T-helper 2 cell treated with Interferon-gamma antibody and Interleukin-4, amounts not matched to agents 100 ng/mL and 5 ng/mL, for 36 hours (primary cell): ENCODE data around the gene UBE2N. TPM values are rescaled to one million over a fixed set of nuclear protein-coding genes. Genes with fewer than 3 reads are reported as not detected.
"Not testable (repeated sequence)": the region's sequence is repeated elsewhere in the genome, so short reads cannot be mapped to it uniquely, and the experiment has no call there.

Source experiments
- intact Hi-C: fragments of 100-400 bp; cut with micrococcal nuclease; formaldehyde crosslinking; loops from one replicate; pipeline ENCODE4 v1.15.1; 2023
- total RNA-seq: library from RNA; stranded (reverse); gene quantifications from 2 replicates; pipeline ENCODE4 v1.2.3, GENCODE V29; 2022

UBE2N gene
- total RNA-seq, 1 donor from 2014 or later: 195 TPM

DNA sequence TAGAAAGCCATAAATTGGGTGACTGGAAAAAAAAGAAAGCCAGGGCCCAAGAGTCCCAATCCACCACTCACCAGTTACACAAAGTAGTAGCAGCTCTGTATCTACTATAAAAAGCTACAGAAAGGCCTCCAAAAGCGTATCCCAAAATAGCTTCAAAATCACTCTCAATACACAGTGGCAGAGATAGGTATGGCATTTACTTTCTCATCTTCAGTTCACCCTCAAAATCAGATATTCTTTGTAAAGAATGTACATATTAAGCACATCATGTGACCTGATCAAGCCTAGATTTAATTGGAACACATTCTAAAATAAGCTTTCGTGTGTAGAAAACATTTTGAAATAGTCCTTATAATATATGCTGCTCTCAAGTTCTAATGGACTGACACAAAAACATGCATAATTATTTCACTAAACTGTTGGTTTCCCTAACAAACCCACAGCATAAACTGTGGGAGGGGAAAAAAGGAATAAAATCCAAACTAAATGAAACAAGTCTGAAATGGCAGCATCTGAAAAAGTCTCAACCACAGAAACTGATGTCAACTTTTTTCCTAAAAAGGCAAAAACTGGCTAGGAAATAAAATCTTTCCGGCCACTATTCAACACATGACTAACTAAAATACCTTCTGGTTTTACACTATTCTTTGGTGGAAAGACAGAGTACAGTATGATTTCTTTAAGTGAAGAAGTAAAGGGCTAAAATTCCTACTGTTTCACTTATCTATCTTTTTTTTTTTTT, 25.9 kb downstream of the UBE2N start:
- intact Hi-C loops: loop anchor here (2.0 to 10.0 kb wide), 3 partner anchors 13 to 689 kb away; partner anchors contain the start of gene NUDT4

DNA sequence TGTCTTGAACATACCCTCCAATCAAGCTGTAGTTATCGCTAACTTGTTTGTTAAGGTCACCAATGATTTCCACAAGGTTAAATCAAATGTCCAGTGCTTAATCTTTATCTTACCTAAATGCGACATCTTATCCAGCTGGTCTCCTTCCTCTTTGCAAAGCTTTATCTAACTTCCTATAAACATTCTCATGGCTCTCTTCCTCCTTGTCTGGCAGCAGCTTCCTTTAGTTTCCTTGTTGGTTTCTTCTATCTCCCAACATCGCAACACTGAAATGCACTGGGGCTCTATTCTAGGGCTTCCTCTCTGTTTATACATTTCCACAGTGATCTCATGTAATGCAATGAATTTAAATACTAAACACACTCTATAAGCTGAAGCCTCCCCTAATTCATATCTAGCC, 28.7 kb downstream of the UBE2N start:
- intact Hi-C loops: loop anchor here (10.0 kb wide), 1 partner anchor 692 kb away; no protein-coding TSS in a partner anchor

DNA sequence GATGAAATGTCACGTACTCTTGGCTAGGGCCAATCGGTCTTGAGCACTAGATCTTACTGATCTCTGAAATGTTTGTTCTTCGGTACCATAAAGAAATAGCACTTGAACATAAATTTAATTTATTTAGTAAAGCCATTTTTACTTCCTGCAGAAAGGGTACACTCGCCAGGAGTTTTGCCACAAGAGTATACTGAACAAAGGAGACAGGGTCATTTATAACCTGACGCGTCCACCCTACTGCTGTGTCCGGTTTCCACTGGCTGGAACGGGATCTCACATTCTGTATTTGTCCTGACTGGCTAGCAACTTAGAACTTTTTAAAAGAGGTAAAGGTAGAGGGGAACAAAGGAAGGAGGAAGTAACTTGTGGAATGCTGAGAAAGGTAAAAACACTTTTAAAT, 29.4 kb downstream of the UBE2N start:
- intact Hi-C loops: loop anchor here (10.0 kb wide), 1 partner anchor 692 kb away; no protein-coding TSS in a partner anchor

DNA sequence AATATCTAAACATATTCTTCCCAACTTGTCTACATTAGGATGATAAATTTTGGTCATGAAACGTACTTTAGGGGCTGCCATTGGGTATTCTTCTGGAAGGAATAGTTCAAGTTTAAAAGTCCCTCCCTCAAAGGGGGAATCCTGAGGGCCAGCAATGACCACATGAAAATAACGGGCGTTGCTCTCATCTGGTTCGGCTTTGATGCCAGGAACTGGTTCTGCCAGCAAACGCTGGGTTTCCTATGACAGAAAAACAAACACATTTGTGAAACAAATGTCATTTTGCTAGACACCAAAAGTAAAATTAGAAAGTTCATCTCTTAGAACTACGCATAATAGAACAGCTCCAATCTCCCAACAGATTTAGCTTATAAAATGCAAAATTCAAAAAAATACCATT, 30.7 kb downstream of the UBE2N start:
- intact Hi-C loops: loop anchor here (10.0 kb wide), 1 partner anchor 694 kb away; no protein-coding TSS in a partner anchor

DNA sequence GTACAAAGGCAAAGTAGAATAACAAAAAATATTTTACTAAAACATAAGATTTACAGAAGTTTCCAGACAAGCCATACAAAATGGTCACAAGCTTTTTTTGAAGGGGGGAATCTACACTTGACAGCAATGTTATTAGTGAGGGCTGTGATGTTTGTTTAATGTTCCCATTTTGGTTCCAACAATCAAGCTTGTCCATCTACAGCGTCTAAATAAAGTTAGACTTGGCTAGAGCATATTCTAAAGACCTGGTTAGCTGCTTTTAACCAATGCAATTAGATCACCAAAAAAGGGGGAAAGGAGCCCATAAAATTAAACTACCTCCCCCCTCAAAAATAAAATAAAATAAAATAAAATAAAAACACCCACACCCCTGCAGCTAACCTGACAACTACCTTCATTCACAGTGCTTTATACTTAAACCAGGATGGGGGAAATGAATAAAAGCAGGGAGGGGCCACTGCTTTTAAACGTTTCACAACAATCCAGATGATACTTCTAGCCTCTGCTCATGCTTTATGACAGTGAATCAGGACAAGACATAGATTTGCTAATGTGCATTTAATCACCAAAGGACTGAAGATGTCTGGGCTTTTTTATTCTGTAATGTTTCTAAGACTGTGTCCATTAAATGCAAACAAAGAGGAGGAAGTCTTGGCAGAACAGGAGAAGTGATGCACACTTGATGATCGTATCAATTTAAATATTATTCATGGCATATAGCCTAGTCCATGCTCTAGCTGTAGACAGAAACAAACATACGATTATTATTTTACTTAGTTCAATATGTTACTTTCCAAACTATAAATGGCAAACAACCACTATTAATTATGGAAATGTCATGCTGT, 32.2 kb downstream of the UBE2N start:
- intact Hi-C loops: loop anchor here (10.0 kb wide), 1 partner anchor 695 kb away; no protein-coding TSS in a partner anchor

DNA sequence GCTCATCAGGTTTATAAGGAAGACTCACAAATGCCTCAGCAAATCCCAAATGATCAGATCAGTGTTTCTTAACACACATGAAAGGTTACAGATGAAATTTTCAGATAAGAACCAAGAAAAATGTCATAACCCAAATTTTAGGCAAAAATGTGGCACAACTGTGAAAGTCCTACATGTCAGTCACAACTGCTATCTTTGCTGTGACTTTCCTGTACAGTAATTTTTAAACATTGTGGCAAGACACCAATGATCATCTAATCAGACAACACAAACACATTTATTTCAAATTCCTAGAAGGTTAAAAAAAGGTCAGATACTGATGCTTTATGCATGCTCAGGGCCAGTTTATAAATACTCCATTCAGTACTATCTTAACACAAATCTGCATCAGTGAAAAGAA, 32.9 kb downstream of the UBE2N start:
- intact Hi-C loops: no loop called here

DNA sequence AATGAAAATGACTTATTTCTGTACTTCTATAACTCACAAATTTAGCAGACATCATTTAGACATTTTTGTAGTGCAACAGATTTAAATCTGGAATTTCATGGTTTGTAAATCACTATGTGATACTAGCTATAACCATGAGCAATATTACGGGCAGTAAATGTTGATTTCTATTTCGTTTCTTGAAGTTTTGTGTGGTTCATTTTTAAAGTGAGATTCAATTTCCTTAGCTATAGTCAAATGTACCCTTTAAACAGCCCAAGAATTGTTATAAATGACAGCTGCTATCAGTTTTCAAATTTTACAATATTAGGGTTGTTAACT, 33.8 kb downstream of the UBE2N start:
- intact Hi-C loops: no loop called here

DNA sequence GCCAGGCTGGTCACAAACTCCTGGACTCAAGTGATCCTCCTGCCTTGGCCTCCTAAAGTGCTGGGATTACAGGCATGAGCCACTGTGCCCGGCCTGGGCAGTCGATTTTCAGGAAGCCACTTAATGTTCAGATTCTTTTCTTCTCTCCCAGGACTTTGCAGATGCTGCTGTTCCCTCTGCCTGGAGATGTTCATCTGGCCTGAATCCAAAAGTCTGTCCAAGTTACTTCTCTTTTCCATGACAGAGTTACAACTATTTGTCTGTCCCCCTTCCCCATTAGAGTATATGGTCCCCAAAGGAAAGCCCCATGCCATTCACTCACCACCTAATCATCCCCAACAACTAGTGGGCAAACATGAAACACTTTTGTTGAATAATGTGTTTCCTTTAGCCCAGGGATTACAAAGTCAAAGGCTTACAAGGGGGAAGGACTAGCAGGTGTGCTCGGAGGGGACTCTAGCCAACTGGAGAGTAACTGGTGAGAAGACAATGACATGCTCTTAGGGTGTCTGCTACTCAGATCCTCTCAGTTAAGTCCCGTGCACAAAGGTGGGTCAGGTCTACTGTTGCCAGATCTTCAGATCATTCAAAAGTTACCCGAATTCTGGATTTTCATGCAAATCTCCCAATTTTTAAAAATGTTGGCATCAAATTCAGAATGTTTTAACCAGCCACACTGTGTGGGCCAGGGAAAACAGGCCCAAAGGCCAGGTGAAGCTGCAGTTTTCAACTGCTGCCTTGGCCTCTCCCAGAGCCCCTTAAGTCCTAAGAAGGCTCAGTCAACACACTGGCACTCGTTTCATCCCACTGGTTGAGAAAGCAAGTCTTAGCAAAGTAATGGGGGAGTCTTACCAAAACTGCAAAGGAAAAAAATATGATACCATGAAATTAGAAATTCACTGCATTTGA, 34.4 kb downstream of the UBE2N start:
- intact Hi-C loops: no loop called here

DNA sequence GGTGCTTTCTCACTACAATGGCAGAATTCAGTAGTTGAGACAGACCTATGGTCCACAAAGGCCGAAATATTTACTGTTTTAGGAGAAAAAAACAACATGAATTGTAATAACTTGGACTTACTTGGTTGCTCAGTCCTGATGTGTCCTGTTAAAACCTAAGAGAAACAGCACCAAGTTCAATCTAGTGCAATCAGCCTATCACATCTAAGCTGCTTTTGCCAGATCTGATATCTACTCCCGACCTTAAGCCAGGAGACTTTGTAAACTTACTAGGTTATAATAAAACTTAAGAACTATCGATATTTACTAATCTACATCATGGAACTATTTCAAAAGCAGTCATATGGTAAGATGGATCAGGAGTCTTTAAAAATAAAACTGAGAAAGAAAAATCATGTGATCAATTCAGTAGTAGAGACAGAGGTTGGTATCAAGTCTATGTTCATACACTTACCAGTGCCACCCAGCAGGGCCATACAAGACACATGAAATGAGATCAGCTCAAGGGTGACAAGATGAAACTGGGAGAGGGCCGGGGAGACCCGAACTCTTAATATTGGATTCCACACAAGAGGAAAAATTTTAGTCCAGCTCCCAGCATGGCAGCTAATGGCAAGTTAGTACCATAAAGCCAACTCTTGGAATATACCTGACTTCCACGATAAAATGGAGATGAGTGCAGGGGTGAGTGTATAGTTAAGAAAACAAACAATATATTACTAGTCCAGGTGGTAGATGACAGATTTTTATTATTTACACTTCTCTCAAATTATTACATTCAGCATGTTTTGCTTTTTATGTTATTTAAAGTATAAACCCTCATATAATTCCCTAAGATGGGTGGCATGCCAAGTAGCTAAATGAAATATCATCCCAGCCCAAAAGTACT, 36.5 kb downstream of the UBE2N start:
- intact Hi-C loops: no loop called here

DNA sequence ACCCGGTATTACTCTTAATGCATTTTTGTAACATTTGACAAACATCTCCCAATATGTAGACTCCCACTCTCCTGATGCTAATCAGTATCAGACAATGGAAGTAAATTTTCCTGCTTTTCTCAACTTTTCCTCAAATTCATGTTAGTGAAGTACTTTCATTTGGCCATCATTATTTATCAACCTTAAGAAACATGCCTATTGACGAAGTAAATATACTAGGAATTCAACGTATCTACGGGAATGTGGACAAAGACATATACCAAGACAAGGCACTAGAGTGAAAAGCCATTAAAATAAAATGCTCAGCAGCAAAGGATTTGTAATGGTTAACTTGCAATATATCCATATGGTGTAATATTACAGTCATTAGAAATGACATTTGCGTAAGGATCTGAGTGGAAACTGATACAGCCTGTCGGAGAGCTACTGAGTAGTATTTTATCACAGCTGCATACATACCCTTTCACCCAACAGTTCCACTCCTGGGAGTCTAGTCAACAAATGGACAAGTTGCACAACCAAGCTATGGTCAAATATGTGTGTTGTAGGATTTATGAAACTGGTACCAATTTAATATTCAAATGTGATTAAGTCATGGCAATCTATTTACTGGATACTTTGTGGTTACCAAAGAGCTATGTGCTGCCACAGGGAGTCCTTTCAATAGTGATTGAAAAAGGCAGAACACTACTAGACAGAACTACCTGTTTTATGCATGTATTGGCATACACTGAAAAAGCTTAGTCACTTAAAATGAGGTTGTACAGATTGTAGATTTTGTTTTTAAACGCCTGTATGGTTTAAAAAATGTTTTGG, 37.6 kb downstream of the UBE2N start:
- intact Hi-C loops: loop anchor here (2.0 kb wide), 1 partner anchor 13 kb away; no protein-coding TSS in a partner anchor

DNA sequence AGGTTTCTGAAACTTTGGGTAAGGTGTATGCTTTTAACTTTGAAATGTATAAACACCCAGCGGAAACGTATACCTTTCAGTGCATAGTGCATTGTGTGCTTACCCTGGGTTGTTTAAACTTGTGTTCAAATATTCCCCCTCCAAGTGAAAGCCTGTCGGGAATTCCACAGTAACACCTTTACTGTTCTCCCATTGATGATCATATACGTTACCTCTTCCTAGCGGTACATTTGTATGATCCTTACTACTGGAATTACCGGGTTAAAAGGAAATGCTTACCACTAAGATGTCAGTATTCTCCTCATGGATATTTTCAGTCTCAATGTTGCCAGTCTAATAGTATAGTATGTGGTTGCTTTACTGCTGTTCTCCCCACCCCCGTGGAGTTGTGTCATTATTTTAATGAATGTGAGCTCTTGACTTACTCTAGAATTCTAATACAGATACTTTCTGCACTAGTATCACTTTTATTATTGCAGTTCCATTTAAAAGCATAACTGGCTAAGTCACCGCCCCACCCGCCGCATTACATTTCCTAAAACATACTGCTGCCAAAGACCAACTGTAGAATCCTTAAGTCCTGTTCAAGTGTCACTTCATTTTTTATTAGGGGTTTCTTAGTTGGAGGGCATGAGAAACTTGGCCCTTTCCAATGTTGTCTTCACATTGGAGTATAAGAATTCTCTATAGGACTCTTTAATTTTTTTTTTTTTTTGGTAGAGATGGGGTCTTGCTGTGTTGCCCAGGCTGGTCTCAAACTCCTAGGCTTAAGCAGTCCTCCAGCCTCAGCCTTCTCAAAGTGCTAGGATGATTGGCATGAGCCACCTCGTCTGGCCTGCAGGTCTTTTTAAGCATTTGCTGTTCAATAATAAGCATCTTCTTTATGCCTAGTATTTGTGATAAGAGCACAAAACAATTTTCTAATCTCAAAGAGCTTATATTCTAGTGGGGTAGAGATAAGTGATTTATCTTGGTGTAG, 39.1 kb downstream of the UBE2N start:
- intact Hi-C loops: loop anchor here (2.0 kb wide), 1 partner anchor 14 kb away; no protein-coding TSS in a partner anchor

DNA sequence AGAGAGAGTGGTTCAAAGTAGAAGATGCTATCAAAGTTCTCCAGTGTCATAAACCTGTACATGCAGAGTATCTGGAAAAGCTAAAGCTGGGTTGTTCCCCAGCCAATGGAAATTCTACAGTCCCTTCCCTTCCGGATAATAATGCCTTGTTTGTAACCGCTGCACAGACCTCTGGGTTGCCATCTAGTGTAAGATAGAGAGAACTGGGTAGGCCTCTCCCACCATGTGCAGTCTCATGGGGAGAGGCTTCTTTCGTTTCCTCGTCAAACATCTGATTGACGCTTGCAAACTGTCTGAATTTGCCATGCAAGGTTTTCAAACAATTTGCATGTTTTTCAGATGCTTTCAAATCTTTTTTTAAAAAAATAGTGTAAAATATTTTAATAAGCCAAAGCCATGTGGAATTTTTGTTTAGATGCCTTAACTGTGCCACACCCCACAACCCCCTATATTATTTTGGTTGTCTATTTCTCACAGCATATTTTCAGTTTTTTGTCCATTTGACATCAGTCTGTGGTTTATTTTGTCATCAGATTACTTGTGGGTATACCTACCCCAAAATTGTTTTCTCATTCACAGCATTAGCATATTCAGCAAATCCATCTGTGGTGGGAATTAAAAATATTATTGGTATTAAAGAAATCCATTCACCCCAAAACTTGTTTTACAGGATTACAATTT, 42.4 kb downstream of the UBE2N start:
- intact Hi-C loops: not testable (repeated sequence)

DNA sequence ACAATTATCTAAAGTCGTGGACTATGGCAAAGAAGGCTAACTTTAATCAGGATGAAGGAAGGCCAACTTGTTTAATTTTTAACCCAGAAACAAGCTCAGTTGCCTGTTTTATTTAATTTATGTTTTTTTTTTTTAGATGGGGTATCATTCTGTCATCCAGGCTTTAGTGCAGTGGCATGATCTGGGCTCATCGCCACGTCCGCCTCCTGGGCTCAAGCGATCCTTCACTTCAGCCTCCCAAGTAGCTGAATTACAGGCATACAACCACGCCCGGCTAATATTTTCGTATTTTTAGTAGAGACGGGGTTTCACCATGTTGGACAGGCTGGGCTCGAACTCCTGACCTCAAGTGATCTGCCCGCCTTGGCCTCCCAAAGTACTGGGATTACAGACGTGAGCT, 44.3 kb downstream of the UBE2N start:
- intact Hi-C loops: loop anchor here (2.0 kb wide), 5 partner anchors 19 to 613 kb away; no protein-coding TSS in a partner anchor

DNA sequence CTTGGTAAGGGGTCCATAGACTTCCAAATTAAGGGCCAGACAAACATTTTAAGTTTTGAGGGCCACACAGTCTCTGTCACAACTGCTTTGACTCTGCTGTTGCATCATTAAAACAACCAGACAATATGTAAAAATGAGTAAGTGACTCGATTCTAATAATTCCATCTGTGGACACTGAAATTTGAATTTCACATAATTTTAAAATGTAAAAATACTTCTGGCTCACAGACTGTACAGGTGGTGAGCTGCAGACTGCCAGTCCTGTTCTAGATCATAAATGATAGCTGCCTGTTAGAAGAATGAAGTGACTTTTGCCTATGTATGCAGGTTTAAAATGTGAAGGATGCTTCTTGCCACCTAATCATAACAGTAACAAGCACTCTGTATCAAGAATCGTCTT, 48.3 kb downstream of the UBE2N start:
- intact Hi-C loops: no loop called here

DNA sequence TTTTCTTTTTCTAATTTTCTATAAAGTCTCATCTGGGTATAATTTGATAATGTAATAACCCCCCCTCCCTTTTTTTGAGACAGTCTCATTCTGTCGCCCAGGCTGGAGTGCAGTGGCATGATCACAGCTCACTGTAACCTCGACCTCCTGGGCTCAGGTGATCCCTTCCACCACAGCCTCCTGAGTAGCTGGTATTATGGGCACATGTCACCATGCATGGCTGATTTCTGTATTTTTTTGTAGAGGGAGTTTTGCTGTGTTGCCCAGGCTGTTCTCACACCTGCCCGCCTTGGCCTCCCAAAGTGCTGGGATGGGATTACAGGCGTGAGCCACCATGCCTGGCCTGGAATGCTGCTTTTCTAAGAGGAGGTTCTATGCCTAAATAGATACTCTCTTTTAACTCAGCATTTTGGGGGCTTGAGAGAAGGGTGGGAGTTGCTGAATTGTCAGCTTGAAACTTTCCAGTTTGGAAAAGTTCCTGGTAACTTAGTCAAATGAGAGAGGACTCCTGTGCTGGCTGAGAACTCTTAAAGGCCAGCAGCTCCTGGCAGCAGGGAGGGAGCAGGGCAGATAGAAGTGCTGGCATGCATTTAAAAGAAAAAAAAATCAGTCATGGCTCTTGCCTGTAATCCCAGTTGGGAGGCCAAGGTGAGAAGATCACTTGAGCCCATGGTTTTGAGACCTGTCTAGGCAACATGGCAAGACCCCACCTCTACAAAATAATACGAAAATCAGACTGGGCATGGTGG, 51.0 kb downstream of the UBE2N start:
- intact Hi-C loops: no loop called here

DNA sequence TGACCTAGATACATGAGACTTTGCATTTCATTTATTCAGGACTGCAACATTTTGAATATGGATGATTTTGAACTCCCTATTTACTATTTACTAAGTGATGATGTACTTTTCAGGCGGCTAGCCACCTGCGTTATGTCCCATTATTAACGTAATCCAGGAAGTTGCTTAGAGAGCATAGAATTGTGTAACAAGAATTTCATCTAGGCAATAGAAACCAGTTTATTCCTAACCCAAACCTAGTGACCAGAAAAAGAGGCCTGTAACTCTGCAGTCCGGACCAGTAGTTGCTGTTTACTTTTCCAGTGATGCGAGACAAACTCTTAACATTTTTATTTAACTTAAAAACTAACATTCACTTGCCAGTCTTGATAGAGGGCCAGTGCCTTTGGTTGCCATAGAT, 51.7 kb downstream of the UBE2N start:
- intact Hi-C loops: no loop called here

DNA sequence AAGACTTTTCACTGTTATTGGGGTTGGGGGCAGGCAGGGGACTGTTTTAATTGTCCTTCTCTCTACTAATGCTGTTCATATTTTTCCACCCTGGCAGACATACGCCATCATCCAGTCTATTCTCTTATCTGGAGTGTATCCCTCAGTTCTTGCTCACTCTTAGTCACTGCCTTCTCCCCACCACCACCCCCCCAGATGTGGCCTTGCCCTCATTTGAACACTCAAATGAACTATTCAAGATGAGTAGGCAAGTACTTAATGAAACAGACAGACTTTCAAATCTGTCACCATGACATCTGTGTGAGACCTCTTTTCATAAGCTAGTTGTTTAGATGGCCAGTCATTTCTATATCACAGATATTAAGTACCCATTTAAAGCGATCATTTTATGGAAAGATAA, 54.0 kb downstream of the UBE2N start:
- intact Hi-C loops: no loop called here
